Measurements from ENCODE around the gene DAD1. TPM values are rescaled to one million over a fixed set of nuclear protein-coding genes. Genes with fewer than 3 reads are reported as not detected.

Gene DAD1
- polyA plus RNA-seq, 1 of the 3 experiments (the other 2 are of a cell fraction): 406 TPM

DNA sequence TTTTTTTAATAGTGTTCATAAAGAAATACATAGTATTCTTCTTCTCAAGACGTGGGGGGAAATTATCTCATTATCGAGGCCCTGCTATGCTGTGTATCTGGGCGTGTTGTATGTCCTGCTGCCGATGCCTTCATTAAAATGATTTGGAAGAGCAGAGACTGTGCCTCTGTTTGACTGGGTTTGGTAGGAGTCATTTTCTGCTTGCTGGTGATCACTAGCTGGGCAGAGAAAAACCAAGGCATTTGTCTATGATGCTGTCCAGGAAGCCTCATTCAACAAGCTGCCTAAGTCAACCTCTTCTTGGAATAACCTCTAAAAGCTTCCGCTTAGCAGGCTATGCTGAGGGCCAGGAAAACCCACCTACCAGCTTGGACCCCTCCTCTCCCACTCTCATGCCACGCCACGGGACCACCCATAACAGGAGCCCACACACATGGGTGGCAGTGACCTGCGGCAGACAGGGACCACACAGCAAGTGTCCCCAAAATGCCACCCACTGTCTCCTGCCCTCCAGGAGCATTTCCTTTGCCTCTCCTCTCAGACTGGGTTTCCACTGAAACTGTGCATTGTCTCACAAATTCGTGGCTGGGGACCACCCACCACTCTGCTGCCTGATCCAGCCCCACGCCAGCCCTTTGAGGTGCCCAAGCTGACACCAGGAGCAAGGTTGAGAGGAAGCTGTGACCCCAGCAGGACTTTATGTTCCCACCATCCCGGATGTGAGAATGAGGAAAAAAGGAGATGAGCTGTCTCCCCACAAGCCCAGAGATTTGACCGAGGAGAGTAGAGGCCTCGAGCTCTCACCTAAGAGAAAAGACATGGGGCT, 36.8 kb downstream of the DAD1 start:
- Histone ChIP-seq H2AFZ (ENCODE audit: low read depth) (no peak overlapping the region), H3K9ac (no peak overlapping the region), H3K9me3 (no peaks in the 10 kb centered on the region), H3K36me3 (replicated peaks in 1 of 2; ENCODE audit: control insufficient read depth in 1 of 2, insufficient read depth in 2 of 2, low read length in 1 of 2) (no peaks in the 10 kb centered on the region), H3K27me3 (ENCODE audit: insufficient read depth) (no peaks in the 10 kb centered on the region), H3K4me2 (no peak overlapping the region), H4K20me1 (ENCODE audit: insufficient read depth) (no peaks in the 10 kb centered on the region), H3K4me1 (ENCODE audit: control insufficient read depth in 1 of 2, insufficient read depth in 2 of 2, low read depth in 1 of 2, low read length in 1 of 2) (peaks cover 0 to 44% of the 10 kb centered on the region in 2 experiments; a peak in 3 of 4 replicates), H3K27ac (ENCODE audit: low read depth in 2 of 2, low read length in 1 of 2) (no peak overlapping the region), H3K79me2 (ENCODE audit: insufficient read depth) (no peaks in the 10 kb centered on the region), H3K4me3 (ENCODE audit: low read depth in 2 of 2, low read length in 1 of 2) (no peak overlapping the region), H3F3A (replicated peaks; ENCODE audit: insufficient read depth) (peaks cover 12% of the 10 kb centered on the region), H3K9me2 (no peaks in the 10 kb centered on the region)
- CTCF ChIA-PET: interaction anchor here (1.2 to 10.3 kb wide), 3 partner anchors 16 to 301 kb away, joined by 3 to 116 read pairs (median 5); no protein-coding TSS in a partner anchor
- WGBS (ENCODE audit: low lambda C conversion rate): 78% methylated on average over 9 of the region's 13 CpGs
- no peak for DNase-seq
- POLR2A ChIA-PET: interaction anchor here (0.6 kb wide), 1 partner anchor 468 kb away, joined by 3 read pairs; no protein-coding TSS in a partner anchor
- TF ChIP-seq MXI1 (IDR thresholded peaks at IDR 0.05; ENCODE audit: low read depth, low read length): no peak

- H3F3A ChIP-seq (replicated peaks; ENCODE audit: insufficient read depth): peaks cover 18% of the 10 kb centered on the region
- 67% methylated on average over 5 of the region's 5 CpGs for WGBS (ENCODE audit: low lambda C conversion rate)
- no peak for TF ChIP-seq SMC3 (IDR thresholded peaks at IDR 0.05; ENCODE audit: low read depth, low read length)
- no peak for TF ChIP-seq ELF1 (IDR thresholded peaks at IDR 0.05)
- no peak for TF ChIP-seq NFIC (IDR thresholded peaks at IDR 0.05; ENCODE audit: borderline replicate concordance)
- no peak for TF ChIP-seq NRF1 (IDR thresholded peaks at IDR 0.05; ENCODE audit: low read depth, low read length)
- TF ChIP-seq ZBTB33 (IDR thresholded peaks at IDR 0.05; ENCODE audit: borderline replicate concordance, low read depth): no peak
- no peak for TF ChIP-seq FOSL2 (IDR thresholded peaks at IDR 0.05; ENCODE audit: borderline replicate concordance, low read depth)
- no peak for TF ChIP-seq FOXM1 (IDR thresholded peaks at IDR 0.05; ENCODE audit: low read depth)
- TF ChIP-seq EZH2phosphoT487 (IDR thresholded peaks at IDR 0.05; ENCODE audit: borderline replicate concordance, low read depth): no peak
- TF ChIP-seq, protein P1, sequence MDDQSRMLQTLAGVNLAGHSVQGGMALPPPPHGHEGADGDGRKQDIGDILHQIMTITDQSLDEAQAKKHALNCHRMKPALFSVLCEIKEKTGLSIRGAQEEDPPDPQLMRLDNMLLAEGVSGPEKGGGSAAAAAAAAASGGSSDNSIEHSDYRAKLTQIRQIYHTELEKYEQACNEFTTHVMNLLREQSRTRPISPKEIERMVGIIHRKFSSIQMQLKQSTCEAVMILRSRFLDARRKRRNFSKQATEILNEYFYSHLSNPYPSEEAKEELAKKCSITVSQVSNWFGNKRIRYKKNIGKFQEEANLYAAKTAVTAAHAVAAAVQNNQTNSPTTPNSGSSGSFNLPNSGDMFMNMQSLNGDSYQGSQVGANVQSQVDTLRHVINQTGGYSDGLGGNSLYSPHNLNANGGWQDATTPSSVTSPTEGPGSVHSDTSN (IDR thresholded peaks at IDR 0.05): no peak
- H3K4me3 ChIP-seq (ENCODE audit: low read depth in 2 of 2, low read length in 1 of 2): no peak overlapping the region
- POLR2A ChIA-PET: no interaction called here
- H3K4me1 ChIP-seq (ENCODE audit: control insufficient read depth in 1 of 2, insufficient read depth in 2 of 2, low read depth in 1 of 2, low read length in 1 of 2): peaks cover 0 to 49% of the 10 kb centered on the region in 2 experiments; a peak in 3 of 4 replicates
- no peaks in the 10 kb centered on the region for H3K27me3 ChIP-seq (ENCODE audit: insufficient read depth)
- no peaks in the 10 kb centered on the region for H3K9me2 ChIP-seq
- H3K9me3 ChIP-seq: no peaks in the 10 kb centered on the region
- DNase-seq: no peak
- H3K36me3 ChIP-seq (replicated peaks in 1 of 2; ENCODE audit: control insufficient read depth in 1 of 2, insufficient read depth in 2 of 2, low read length in 1 of 2): no peaks in the 10 kb centered on the region
- H4K20me1 ChIP-seq (ENCODE audit: insufficient read depth): no peaks in the 10 kb centered on the region
- no peak overlapping the region for H3K9ac ChIP-seq
- H3K4me2 ChIP-seq: no peak overlapping the region
- CTCF ChIA-PET: interaction anchor here (1.2 to 10.3 kb wide), 2 partner anchors 17 to 301 kb away, joined by 3 to 116 read pairs; no protein-coding TSS in a partner anchor
- H3K79me2 ChIP-seq (ENCODE audit: insufficient read depth): no peaks in the 10 kb centered on the region
- H2AFZ ChIP-seq (ENCODE audit: low read depth): no peak overlapping the region
- H3K27ac ChIP-seq (ENCODE audit: low read depth in 2 of 2, low read length in 1 of 2): no peak overlapping the region
Measured at GRCh38 chr14:22551605-22551997, 37.4 kb downstream of the DAD1 start.

All from SK-N-SH (cell line).